HG03103 (cell line): ENCODE results near the gene DPP4.
"Not testable (repeated sequence)": the region's sequence is repeated elsewhere in the genome, so short reads cannot be mapped to it uniquely, and the experiment has no call there.

Source experiments
- ATAC-seq: cut with Tn5 transposase; IDR thresholded peaks from one replicate; pipeline ENCODE4 v1.9.1; 2021; ENCODE audit warnings: low read depth; ENCODE audit not compliant: unreplicated experiment

The DPP4 gene

DNA sequence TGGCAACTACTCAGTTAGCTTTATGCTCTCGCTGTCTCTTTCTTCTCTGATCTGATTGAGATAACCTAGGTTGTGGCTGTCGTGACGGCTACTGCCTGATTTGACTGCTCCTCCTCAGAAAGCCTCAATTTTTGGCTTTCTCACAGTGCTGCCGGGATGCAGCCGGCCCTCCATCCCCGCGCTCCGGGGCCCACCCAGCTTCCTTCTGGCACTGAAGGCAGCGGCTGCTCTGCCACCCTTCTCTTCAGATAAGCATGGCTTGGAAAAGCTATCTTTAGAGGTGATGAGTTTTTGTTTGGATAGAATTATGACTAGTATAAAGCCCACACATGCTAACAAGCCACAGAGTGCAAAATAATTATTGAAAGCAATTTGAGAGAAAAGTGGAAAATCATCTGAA lies 102.5 kb downstream of the DPP4 start:
- ATAC-seq, result no peak

DNA sequence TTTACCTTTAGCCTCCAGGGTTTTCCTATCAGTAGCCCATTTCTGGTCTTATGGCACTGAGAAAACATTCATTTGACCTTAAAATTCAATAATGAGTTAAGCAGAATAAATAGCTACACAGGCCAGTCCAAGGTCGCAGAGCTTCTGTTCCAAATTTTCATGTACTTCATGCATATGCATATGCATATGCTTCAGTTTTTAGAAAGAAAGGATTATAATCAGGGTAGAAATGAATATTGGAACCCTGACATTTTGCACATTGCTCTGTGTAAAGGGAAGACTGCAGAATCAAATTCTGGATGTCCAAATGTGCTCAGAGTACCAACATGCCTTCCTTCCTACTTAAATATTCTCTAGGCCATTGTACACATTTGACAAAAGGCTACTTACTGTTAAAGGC lies 104.9 kb downstream of the DPP4 start:
- ATAC-seq, result no peak

DNA sequence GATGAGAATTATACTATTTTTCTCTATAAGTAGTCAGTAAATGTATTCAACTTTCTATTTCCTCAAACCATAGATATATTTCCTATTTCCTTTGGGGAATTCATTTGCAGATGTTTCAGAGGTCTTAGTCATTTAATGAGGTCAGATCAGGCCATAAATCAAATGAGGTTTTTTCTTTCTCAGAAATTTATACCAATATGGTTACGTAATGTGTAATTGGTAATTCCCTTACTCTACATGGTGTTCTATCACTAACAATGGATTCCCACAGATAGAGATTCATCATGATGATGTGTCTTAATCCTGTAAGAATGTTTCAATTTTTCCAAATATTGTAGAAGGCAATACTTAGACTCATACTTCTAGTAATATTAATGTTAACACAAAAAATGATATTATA lies 108.0 kb downstream of the DPP4 start:
- no peak for ATAC-seq

DNA sequence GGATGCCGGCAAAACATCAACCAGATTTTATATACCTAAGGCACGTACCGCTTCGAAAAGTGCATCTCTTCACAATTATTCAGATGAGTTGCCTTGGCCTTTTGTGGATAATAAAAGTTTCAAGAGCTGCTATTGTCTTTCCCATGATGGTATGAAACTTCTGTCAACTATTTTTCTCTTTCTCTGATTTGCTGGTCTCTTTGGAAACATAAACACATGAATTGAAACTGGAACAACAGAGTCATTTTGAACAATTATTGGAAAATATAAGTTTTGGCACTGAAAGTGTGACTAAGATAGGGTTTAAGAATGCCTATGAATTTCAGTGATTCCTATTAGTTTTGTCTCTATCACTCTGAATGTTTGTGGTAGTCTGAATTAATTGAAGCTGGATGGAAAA lies 109.9 kb downstream of the DPP4 start:
- ATAC-seq, result no peak

DNA sequence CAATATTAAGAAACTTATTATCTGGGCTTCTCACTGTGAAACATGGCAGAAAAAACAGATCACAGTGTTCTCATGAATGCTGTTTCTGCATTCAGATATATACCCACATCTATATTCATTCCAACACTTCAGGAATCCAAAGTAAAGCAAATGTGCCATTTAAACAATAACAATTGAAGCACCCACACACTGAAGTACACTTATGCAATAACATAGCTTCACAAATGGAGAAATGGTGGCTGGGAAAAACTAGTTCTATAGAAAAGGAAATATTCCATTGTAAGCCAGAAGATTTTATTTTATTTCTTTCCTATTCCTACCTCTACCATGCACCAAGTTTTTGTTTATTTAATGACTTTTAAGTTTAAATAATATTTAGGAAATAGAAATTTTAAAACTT lies 111.9 kb downstream of the DPP4 start:
- ATAC-seq, result no peak

DNA sequence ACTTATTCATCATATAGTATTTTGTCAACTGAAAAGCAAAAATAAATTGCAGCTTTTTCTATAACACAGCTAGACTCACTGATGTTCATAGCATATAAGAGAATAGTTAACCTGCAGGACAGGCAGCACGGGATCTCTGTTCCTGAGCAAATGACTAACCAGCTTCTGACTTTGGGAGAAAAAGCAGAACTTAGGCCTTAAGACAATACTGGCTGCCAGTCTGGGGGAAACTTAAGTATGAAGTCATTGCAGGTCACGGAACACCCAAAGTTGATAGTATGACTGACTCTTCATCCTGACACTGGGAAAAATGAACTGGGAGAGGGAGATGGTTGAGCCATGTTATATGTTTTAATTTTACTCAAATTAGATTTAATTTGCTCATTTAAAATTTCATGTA lies 113.0 kb downstream of the DPP4 start:
- ATAC-seq, result no peak

DNA sequence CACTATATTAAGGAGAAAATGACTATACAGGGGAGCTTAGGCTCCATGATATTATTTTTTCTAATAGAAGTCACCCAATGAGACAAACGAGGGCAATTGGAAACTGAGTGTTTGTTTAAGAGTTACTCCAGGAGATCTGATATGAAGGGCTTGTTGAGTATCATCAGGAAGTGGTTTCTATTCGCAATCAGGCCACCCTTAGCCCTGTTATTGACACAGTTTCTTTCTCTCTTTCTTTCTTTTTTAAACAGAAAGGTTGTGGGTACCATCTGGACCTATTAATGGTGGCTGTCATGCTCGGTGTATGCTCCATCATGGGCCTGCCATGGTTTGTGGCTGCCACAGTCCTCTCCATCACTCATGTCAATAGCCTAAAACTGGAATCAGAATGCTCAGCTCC lies 117.3 kb downstream of the DPP4 start:
- ATAC-seq, result no peak

DNA sequence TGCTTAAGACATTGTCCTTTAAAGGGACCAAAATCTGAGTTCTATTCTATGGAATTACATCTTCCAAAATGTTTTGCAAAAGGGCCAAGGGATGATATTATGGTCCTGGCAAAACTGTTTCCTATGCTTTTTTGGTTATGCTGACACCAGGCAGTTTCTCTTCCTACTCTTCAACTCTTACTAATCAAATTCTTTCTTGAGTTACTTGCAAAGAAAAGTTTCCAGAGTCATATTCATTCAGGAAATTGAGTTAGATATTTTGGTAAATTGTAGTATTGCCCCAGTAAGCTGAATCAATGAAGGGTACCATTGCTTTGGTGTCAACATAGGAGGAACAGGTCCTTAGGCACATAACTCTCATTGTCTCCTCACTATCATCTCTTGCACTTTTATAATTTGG lies 118.8 kb downstream of the DPP4 start:
- ATAC-seq, result no peak

DNA sequence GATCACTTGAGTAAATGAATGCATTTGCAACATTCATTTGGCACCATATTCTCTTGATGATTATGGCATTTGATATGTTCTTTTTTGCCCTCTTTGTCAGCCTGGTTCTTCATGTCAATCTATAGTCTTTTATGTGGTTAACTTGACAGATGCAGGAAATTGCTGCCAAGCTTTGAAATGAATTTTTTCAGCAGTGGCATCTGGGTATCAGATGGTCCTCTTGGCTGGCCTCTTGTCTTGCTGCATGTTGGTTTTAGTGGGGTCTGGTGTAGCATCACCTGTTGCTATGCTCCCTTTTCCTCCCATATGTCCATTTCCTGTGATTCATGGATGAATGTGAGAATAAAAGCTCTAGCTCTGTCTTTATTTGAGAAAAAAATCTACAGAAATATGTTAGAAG lies 119.9 kb downstream of the DPP4 start:
- no peak for ATAC-seq

DNA sequence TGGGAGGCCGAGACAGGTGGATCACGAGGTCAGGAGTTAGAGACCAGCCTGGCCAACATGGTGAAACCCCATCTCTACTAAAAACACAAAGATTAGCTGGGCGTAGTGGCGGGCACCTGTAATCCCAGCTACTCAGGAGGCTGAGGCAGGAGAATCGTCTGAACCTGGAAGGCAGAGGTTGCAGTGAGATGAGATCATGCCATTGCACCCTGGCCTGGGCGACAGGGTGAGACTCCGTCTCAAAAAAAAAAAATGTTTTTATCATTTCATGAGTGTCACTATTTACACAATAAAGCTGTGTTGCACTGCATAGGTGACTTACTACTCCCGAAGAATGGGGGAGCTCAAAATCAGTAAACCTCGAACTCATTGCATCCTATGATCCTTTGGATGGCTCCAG lies 120.6 kb downstream of the DPP4 start:
- not testable (repeated sequence) for ATAC-seq

DNA sequence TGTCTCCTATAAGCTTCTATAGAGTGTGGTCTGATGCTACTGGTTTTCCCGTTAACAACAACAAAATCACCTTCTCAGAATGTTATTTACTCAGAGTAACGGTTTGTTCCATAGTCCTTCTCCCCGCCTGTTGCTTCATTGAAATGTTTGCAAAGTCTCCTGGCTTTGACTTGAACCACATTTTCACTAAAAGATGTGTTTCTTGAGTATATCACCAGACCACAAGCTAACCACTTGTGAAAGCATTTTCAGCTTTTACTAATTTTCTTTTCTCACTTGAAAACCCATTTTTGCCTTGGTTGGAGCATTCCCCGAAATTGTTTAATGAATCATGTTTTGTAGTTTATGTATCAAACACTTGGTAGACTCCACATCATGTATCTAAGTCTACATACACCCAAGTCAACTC lies 121.2 kb downstream of the DPP4 start:
- ATAC-seq, result no peak

DNA sequence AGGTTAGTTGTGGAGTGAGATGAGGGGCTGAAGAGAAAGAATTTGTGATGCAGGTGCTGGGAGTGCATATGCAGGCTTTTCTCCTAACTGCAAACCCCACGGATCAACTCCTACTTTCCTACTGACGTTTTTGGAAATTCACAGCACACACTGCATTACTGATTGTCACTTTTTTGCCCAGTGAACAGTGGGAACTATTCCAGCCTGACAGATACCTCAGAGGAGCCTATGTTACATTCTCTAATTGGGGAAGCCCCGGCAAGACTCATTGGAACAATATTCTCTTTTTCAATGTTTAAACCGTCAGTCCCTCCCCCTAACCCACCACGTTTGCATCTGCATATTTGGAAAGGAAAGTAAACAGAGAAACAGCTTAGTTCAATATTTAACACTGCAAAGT lies 126.2 kb downstream of the DPP4 start:
- ATAC-seq, result no peak

DNA sequence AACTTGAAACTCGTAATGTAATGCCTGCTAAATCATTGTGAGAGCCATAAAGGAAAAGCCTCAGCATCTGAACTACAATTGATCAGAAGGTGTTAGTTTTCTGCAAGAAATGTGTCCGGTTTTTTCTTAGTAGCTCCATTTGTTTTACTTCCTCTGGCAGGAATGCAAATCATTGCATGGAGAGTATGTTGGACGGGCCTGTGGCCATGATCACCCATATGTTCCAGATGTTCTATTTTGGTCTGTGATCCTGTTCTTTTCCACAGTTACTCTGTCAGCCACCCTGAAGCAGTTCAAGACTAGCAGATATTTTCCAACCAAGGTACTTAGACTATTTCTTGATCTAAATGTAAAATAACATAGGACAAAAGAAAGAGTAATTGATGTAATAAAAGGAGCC lies 126.6 kb downstream of the DPP4 start:
- ATAC-seq, result no peak

DNA sequence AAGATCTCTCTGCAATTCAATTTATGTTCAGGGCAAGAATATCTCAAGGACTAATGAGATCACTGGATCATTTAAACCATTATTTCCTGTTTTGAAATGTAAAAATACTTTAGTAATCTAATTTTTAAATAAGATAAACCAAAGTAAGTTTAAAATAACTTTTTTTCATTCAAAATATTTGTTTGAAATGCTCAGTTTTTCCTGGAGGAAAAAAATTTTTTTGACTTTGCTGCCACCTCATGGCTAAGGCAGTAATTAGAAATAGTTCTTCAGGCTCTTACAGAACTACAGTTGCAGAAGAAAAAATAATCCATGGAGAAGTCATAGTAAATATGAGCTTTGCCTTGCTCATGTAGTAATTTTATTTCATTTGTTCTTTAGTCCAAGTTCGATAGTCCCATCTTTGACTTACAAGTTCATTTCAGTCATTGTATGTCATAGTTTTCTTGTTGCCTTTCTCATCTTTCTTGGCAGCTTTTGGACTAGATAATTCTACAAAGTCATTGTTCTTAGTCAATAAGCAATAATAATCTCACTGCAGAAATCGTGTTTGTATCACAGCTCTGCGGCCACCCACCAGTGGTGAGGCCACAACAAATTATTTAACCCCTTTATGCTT lies 127.4 kb downstream of the DPP4 start:
- ATAC-seq, result no peak

DNA sequence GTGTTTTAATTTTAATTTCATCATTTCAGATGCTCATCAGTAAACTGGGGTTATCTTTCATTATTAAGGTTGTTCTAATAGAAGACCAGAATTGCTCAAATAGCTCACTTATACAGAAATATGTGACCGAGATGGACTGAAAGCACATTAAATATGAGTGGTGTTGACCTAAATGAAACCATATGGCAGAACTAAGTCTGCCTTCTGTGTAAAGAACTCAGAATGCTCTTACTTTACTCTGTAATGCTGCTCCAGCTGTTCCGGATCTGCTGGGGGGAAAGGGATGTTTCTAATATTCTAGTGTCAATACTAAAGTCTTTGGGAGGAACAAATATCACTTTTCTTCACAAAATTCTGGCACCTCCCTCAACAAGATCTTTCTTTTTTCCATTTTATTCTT lies 131.0 kb downstream of the DPP4 start:
- ATAC-seq, result no peak
